GM12891 (cell line): ENCODE results near the gene IDH3B.

Experiments used
- PAX5 ChIP-seq: IDR thresholded peaks from 2 replicates; pipeline ENCODE4 v1.6.1; 2011; ENCODE audit warnings: low read length, moderate library complexity, mild to moderate bottlenecking; ENCODE audit not compliant: insufficient read depth, severe bottlenecking
- POLR2A ChIP-seq: IDR thresholded peaks from 2 replicates; pipeline ENCODE4 v1.6.1; 2011; ENCODE audit warnings: low read depth, low read length, control low read depth
- POLR2AphosphoS5 ChIP-seq: IDR thresholded peaks from 2 replicates; pipeline ENCODE4 v1.6.1; 2011; ENCODE audit warnings: low read depth, low read length, control low read depth
- SPI1 ChIP-seq: IDR thresholded peaks from 2 replicates; pipeline ENCODE4 v1.6.1; 2011; ENCODE audit warnings: low read depth, low read length, control low read depth
- TAF1 ChIP-seq: IDR thresholded peaks from 2 replicates; pipeline ENCODE4 v1.6.1; 2011; ENCODE audit warnings: low read depth, low read length, control low read depth

GRCh38 chr20:2697768-2698167 lies 33.8 kb upstream of the IDH3B start:
- no peak for TF ChIP-seq SPI1
- no peak for TF ChIP-seq PAX5
- TF ChIP-seq TAF1, result no peak
- no peak for TF ChIP-seq POLR2A
- no peak for TF ChIP-seq POLR2AphosphoS5
